GM18508 (cell line): ENCODE results near the gene MRPS16.
A peak's percentile ranks its signal among the peaks of the same experiment; 100 is the strongest.
"Not testable (repeated sequence)": the region's sequence is repeated elsewhere in the genome, so short reads cannot be mapped to it uniquely, and the experiment has no call there.

ENCODE experiments used
- ATAC-seq: cut with Tn5 transposase; IDR thresholded peaks from one replicate; pipeline ENCODE4 v1.9.1; 2021; ENCODE audit warnings: moderate number of reproducible peaks; ENCODE audit not compliant: insufficient read depth, unreplicated experiment

MRPS16 gene

GRCh38 chr10:73252445-73253224 is at the start of gene MRPS16:
Gene MRPS16, minus strand, starts transcription at chr10:73252644. Its CDS starts 162 bp downstream, at chr10:73252482.
- ATAC-seq: peak; percentile 39

- no peak for ATAC-seq
Observed at GRCh38 chr10:73296946-73297345, 44.5 kb upstream of the MRPS16 start.

DNA sequence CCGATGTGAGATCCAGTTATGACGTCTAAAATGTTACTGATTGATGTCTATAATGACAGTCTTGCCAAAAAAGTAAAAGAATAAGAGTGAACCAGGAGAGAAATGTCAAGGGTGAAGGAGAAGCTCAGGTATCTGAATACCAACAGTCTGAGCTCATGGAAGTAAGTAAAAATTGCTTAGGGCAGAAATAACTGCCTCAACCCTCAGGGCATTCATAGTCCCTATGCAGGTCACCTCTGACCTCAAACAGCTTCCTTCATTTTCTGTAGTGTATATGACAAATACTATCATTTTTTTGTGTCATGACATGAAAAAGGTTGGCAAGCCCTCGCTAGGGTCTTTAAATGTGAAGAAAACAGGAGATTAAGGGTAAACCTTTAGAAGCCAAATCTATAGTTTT is 41.0 kb upstream of the MRPS16 start:
- no peak for ATAC-seq

DNA sequence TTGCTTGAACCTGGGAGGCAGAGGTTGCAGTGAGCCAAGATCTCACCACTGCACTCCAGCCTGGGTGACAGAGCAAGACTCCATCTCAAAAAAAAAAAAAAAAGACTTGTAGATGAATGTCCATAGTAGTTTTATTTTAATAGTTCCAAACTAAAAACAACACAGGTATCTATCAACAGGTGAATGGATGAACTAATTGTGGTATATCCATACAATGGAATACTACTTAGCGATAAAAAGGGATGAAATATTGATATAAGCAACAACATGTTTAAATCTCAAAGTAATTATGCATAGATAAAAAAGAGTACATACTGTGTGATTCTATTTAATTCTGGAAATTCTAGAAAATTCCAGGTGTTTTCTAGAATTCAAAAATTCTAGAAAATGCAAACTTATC is 37.5 kb upstream of the MRPS16 start:
- no peak for ATAC-seq

DNA sequence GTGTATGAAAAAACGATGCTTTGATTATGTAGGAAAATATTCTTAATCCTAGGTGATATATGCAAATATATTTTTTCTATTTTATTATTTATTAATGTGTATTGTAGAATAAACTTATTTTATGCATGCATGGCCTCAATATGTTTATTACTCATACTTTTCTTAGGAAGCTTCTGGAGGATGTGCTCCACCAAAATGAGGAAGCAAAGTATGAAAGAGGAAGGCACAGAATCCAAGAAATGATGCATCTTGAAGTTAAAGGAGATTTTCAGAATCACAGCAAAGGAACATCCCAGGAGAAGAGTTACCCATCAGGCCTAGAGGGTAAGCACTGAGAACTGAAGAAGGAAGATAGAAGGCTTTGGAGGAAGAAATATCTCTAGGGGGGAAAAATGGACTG is 35.0 kb upstream of the MRPS16 start:
- ATAC-seq: no peak

DNA sequence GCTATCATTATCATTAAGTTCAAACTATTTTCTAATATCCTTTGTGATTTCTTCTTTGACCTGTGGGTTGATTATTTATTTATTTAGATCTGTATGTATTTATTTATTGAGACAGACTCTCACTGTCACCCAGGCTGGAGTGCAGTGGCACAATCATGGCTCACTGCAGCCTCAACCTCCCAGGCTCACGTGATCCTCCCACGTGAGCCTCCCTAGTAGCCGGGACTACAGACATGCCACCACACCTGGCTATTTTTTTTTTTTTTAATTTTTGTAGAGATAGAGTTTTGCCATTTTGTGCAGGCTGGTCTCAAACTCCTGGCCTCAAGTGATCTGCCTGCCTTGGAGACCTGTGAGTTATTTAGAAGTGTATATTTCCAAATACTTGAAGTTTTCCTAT is 28.7 kb upstream of the MRPS16 start:
- ATAC-seq: no peak

DNA sequence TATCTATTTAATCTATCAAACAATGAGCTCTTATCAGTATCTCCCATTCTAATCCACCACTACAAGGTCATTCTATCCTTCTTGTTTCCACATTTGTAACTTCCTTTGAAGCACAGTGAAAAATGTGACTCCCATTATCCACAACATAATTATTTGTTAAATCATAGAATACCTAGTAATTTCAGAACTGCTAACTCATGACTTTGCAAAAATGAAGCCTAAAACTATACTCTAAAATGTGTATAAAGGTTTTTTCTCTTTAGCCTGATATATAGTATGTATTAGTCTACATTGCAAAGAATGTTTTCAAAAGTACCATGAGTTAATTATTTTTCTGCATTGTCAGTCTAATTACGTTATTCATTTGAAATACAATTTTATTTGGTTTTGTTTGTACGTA is 12.0 kb upstream of the MRPS16 start:
- no peak for ATAC-seq

GRCh38 chr10:73263693-73264347 is 11.4 kb upstream of the MRPS16 start:
- no peak for ATAC-seq

DNA sequence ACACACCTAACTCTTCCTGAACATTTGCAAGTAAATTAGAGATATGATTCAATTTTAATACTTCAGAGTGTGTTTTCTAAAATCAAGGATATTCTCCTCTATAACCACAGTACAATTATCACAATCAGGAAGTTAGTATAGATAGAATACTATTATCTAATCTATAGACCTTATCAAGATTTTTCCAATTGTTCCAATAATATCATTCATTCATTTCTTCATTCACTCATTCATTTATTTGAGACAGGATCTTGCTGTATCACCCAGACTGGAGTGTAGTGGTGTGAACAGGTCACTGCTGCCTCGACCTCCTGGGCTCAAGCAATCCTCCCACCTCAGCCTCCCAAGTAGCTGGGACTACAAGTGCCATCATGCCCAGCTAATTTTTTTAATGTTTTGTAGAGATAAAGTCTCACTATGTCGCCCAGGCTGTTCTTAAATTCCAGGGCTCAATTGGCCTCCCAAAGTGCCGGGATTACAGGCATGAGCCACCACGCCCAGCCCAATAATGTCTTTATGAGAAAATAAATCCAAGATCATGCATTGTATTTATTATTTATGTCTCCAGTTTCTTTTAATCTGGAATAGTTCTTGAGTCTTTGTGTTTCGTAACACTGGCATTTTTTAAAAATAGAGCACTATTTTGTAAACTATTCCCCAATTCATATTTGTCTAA is 10.6 kb upstream of the MRPS16 start:
- ATAC-seq: no peak

DNA sequence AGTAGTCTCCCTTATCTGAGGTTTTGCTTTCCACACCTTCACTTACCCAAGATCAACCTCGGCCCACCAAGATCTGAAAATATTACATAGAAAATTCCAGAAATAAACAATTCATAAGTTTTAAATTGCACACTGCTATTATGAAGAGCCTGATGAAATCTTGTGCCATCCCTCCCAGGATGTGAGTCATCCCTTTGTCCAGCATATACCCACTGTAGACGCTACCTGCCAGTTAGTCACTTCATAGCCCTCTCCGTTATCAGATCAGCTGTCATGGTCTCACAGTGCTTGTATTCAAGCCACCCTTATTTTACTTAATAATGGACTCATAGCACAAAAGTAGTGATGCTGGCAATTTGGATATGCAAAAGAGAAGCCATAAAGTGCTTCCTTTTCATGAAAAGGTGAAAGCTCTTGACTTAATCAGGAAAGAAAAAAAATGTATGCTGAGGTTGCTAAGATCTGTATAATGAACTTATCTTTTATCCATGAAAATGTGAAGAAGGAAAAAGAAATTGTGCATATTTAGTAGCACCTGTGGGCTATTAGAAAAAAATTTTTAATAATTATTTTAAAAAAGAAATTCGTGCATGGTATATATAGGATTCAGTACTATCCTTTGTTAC is 9.8 kb upstream of the MRPS16 start:
- ATAC-seq: no peak

GRCh38 chr10:73261362-73261995 is 9.0 kb upstream of the MRPS16 start:
- no peak for ATAC-seq

- not testable (repeated sequence) for ATAC-seq
Observed at GRCh38 chr10:73258612-73259011, 6.2 kb upstream of the MRPS16 start.

DNA sequence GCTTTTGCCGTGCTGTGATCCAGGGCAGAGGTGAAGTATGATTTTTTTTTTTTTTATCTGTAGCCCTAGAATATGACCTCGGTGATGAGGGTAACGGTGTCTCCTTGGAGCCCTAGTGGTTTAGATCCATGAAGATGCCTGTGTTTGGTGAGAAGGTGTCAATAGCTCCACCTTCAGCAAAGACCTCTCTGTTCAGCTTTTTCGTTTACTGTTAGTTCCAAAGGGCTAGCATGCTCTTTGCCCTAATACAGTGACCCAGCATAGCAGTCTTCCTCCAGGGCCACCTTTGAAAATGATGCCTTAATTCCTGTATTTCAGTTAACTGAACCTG is 746 bp upstream of the MRPS16 start:
- no peak for ATAC-seq

- ATAC-seq: no peak
Observed at GRCh38 chr10:73251683-73252444, 580 bp downstream of the MRPS16 start.

DNA sequence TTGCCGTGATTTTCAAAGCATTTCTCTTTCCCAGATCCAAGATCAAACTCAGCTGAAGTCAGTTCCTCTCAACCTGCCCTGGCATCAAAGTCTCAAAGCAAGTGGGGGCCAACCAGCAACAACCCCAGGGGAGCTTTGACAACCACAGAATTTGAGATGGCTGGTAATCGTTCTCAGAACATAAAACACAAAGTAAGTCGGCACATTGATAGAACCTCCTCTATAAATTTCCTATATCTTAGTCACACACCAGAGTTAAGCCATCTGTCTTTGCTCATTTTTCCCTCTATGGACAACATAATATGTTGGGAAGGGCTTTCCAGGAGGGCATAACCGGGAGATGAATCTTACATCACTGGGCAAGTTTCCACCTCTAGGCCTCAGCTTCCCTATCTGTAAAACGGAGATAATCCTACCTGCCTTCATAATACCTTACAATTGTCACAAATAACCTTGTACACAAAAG is 4.2 kb downstream of the MRPS16 start:
- no peak for ATAC-seq

DNA sequence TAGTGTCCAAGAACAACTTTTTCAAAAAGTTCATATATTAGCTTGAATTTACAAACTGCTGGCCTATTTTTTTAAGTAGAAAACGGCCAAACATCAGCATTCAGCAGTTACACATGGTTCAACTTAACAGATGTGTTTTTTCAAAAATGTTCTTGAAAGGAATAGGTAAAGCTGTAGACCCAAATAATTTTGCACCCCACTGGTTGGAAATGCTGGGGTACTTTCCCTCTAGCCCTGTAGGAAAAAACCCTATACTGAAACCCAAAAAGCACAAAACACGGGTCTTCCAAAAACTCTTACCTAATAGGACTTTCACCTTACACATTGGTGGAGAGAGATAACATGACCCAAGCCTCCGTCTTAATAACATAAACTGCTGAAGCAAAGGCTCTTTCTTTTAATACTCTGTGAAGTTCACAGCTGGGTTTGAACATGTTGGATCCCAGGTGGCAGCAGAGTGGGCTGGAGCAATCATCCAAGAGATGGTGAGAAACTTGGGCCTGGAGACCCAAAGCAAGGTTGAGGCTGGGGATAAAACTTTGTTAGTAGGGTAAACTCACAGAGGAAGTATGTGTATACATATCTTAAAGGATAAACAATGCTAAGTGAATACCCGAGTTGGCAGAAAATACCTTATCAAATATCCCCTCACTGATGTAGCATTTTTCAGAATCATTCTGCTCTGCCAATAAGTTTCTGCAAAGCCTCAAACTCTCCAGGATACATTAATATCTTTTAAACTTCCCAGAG is 4.8 kb downstream of the MRPS16 start:
- ATAC-seq: no peak

DNA sequence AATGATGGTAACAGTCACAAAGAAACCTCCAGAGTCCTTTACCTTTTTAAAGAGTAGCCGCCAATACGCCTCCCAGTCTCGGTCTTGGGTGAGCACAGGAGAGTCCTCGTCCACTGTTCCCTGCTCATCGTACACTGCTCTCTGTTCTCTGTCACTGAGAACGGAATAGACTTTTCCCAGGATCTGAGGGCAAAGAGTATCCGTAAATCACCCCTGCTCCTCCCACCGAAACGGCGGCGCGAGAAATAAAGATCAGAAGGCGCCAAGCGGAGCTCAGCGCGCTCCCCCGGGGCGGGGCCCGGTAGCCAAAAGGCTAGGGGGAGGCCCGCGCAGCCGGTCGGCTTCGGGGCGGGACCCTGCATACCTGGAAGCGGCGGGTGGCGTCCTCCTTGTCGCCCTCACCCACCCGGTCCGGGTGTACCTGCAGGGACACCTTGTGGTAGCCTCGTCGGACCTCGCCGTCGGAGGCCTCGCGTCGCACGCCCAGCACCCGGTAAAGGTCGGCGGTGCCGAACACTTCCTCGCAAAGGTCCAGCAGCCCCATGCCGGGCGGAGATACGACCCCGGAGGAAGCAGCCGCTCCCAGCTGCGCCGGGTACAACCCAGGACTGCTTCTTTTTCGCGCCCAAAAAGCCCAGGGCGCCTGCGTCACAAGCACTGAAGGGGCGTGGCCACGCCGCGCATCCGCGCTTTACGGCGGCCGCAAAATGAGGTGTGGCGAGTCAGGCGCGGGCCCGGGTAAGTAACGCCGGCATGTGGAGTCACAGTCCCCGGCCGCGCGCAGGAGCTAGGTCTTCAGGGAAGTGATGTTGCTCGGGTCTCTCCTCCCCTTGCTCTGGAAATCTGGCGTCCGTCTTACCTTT is 5.6 kb downstream of the MRPS16 start, which contains the start of gene DNAJC9:
Gene DNAJC9 (minus strand): TSS at position 610 of the 863 bp plus-strand sequence. CDS start 66 bp downstream, at position 544.
- ATAC-seq: peak; percentile 56

- ATAC-seq: no peak
Observed at GRCh38 chr10:73246322-73246645, 6.2 kb downstream of the MRPS16 start.
